H9 (cell line): ENCODE data around the gene PHKA2. TPM values are rescaled to one million over a fixed set of nuclear protein-coding genes. Genes with fewer than 3 reads are reported as not detected.

Source experiments
- total RNA-seq: library from RNA; stranded (reverse); gene quantifications from 2 replicates; pipeline ENCODE4 v1.2.1, GENCODE V29; 2021

The PHKA2 gene
- total RNA-seq, 1 experiment from 2014 or later: 24.2 TPM

Other genes starting within 250 kb of the PHKA2 start
- gene ADGRG2, start 138.4 kb upstream of the PHKA2 start, total RNA-seq: 6.1 and 6.8 TPM in 2 replicates